Stomach (tissue), 4 donors: Measurements from ENCODE around the gene EIF4A3.

Experiments used
- EP300 ChIP-seq: sonication (generic); formaldehyde crosslinking; IDR thresholded peaks from one replicate; pipeline ENCODE4 v1.6.1; 2017; ENCODE audit warnings: antibody characterized with exemption
- POLR2A ChIP-seq, 4 donors: fragments of 450-650 bp; IDR thresholded peaks; one replicate each; pipeline ENCODE4 v1.6.1; 2016; ENCODE audit warnings: antibody characterized with exemption in 4 of 4, control low read depth in 2 of 4, mild to moderate bottlenecking in 1 of 4, moderate library complexity in 1 of 4
- POLR2AphosphoS5 ChIP-seq, 3 donors: sonication (generic); formaldehyde crosslinking; IDR thresholded peaks; one replicate each; pipeline ENCODE4 v1.6.1; 2016; ENCODE audit warnings: antibody characterized with exemption in 3 of 3
- TF ChIP-seq, protein P1 (sequence below), 7 experiments: fragments of 450-650 bp in 4 of 7; fragments of 200-600 bp in 3 of 7; sonication (generic) in 3 of 7; IDR thresholded peaks; one replicate each; pipeline ENCODE4 v1.5.1; 2016 to 2019; ENCODE audit warnings: antibody characterized with exemption in 7 of 7, control low read depth in 2 of 7, mild to moderate bottlenecking in 1 of 7

DNA sequence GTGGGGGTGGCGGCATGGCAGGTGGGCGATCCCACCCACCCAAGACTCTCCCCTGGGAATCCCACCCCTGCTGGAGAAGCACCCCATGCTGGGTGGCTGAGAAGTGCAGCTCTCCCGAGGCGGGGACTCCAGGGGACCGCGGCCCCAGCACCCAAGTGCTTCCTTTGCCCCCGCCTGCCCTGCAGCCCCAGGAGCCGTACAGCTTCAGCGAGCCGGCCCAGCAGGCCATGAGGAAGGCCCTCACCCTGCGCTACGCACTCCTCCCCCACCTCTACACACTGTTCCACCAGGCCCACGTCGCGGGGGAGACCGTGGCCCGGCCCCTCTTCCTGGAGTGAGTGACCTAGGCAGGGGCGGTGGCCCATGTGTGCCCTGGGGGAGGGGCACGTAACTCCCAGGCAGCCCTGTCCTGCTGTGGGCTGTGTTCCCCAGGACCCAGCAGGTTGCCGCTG, 33.9 kb downstream of the EIF4A3 start:
- TF ChIP-seq, protein P1, sequence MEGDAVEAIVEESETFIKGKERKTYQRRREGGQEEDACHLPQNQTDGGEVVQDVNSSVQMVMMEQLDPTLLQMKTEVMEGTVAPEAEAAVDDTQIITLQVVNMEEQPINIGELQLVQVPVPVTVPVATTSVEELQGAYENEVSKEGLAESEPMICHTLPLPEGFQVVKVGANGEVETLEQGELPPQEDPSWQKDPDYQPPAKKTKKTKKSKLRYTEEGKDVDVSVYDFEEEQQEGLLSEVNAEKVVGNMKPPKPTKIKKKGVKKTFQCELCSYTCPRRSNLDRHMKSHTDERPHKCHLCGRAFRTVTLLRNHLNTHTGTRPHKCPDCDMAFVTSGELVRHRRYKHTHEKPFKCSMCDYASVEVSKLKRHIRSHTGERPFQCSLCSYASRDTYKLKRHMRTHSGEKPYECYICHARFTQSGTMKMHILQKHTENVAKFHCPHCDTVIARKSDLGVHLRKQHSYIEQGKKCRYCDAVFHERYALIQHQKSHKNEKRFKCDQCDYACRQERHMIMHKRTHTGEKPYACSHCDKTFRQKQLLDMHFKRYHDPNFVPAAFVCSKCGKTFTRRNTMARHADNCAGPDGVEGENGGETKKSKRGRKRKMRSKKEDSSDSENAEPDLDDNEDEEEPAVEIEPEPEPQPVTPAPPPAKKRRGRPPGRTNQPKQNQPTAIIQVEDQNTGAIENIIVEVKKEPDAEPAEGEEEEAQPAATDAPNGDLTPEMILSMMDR (IDR thresholded peaks at IDR 0.05) = no peak
- TF ChIP-seq EP300 (no peak), POLR2AphosphoS5 (IDR thresholded peaks at IDR 0.05) (no peak), POLR2A (IDR thresholded peaks at IDR 0.05) (no peak)
